Astrocyte of the cerebellum (primary cell): ENCODE measurements around the gene STRADB.
"Not testable (repeated sequence)": the region's sequence is repeated elsewhere in the genome, so short reads cannot be mapped to it uniquely, and the experiment has no call there.

ENCODE experiments used
- DNase-seq: peaks from one replicate; pipeline ENCODE4 v3.0.0-alpha.2; 2011; ENCODE audit warnings: low read depth
- H3K4me3 ChIP-seq: 2 replicates; pipeline ENCODE4 v1.5.1; 2011; ENCODE audit warnings: mild to moderate bottlenecking, low read depth, low read length, moderate library complexity
- in situ Hi-C: cut with HindIII; loops from 2 replicates; pipeline ENCODE4 v1.10.0; 2017; ENCODE audit warnings: low sequenced_read_pairs
- TF ChIP-seq, protein P1 (sequence below): IDR thresholded peaks from 2 replicates; pipeline ENCODE4 v1.5.1; 2012; ENCODE audit warnings: low read length, low read depth, moderate library complexity, mild to moderate bottlenecking; ENCODE audit errors: missing control alignments

STRADB gene

DNA sequence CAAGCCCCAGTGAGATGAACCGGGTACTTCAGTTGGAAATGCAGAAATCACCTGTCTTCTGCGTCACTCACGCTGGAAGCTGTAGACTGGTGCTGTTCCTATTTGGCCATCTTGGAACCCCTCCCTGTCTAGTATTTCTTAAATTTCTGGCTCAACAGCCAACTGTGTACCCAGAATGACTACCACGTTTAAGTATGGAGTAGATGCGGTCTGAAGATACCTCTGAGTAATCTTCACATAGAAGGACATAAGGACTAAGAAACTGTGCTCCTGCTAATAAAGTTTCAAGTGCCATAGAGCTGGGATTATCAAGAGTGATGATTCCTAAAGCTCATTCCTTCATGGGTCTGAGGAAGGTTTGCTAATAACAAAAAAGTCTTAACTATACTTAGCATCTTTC, 20.7 kb upstream of the STRADB start:
- TF ChIP-seq, protein P1, sequence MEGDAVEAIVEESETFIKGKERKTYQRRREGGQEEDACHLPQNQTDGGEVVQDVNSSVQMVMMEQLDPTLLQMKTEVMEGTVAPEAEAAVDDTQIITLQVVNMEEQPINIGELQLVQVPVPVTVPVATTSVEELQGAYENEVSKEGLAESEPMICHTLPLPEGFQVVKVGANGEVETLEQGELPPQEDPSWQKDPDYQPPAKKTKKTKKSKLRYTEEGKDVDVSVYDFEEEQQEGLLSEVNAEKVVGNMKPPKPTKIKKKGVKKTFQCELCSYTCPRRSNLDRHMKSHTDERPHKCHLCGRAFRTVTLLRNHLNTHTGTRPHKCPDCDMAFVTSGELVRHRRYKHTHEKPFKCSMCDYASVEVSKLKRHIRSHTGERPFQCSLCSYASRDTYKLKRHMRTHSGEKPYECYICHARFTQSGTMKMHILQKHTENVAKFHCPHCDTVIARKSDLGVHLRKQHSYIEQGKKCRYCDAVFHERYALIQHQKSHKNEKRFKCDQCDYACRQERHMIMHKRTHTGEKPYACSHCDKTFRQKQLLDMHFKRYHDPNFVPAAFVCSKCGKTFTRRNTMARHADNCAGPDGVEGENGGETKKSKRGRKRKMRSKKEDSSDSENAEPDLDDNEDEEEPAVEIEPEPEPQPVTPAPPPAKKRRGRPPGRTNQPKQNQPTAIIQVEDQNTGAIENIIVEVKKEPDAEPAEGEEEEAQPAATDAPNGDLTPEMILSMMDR, result no peak
- H3K4me3 ChIP-seq, result no peak overlapping the region
- no peak for DNase-seq
- in situ Hi-C loops, result no loop called here

DNA sequence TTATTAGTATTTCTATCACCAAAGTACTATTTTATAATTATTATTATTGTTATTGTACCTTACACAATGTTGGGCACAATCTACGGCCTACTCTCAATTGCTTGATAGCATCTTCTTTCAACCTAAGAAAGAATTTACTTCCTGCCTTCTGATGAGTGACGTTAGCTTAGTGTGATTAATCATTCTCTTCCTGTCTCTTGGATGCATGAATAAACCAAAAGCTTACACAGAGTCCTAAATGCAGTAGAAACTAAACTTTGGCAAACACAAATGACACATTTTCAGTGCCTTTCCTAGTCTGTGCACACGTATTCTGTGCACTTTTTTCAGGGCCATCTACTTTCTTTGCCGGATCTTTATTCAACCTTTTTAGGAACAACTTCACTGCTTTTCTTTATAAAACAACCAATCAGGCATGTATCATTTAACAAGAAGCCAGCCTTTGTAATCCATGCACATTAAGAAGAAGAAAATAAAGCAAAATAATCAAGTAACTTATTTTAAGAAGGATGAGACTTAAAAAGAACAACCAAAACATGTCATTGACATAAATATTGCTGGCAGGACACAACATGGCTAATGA, 19.4 kb upstream of the STRADB start:
- TF ChIP-seq, protein P1, result no peak
- no peak overlapping the region for H3K4me3 ChIP-seq
- no peak for DNase-seq
- in situ Hi-C loops, result no loop called here

DNA sequence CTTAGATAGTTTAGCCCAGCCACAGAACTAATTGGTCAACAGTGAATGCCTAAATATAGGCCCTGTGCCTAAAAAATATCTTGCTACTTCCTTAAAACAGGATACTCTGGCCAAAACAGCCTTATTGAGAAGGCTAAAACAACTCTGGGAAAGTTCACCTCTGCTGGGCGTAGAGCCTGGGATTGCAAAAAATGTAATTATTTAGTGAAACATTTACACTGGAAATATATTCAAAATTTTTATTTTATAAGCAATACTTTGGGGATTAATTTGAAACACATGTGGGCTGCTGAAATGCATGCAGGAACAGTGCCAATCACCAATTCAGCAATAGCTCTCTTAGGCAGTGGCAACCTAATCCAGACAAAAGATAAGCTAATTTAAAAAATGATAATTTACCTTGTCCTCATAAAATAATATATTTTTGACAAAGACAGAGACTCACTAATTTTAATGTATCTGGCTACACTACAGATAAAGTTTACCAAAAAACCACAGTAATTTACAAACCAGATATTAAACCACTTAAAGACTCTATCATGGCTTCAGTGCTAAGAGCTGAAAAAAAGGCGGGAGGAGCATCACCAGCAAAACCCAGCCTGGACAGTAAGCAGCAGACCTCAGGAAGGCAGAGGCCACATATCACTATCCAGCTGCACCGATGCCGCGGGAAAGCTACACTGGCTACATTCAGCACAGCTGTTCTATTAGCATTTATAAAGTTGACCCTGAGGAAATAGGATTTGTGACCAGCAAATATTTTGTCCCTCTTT, 18.7 kb upstream of the STRADB start:
- DNase-seq, result peak; percentile 62
- in situ Hi-C loops, result no loop called here
- no peak overlapping the region for H3K4me3 ChIP-seq
- TF ChIP-seq, protein P1, result no peak

DNA sequence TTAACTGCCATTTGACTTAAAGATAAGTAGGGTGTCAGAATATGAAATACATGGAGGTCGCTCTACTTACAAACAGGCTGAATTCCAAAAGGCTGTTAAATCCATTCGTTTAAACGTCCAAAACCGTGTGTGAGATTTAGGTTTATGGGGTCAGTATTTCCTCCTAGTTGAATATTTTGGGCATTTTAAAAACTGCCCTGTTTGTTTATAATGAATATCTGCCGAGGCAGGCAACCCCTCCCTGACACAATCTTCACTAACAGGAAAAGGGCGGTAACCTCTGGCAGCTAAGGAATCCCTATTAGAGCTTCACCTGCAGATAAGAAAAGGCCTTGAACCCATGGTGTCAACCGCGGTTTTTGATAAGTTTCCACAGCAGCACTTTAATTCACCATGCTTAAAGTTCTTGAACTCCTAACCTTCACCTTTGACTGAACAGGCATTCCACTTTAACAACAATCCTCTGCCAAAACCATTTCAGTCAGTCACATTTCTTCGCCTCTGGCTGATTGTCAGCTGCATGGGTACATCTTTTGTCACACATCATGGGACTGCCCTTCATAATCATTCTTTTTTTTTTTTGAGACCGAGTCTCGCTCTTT, 18.0 kb upstream of the STRADB start:
- no peak overlapping the region for H3K4me3 ChIP-seq
- TF ChIP-seq, protein P1, result no peak
- DNase-seq, result no peak
- in situ Hi-C loops, result no loop called here

DNA sequence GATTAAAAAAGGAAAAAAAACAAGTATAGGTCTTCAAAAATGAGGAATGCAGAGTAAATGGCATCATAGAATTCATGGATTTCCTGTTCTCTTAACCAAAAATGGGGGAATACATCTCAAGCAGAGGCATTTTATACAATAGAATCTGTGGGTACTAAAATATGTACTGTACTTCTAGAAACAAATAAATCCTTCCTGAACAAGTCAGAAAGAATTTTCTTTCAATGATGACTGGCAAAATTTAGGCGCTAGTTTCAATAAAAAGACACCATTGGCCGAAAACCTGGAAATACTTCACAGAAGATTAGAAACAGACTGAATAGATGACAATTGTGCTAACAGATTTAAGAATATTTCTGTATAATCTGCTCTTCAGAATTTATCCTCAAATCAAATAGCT, 15.4 kb upstream of the STRADB start:
- in situ Hi-C loops, result no loop called here
- DNase-seq, result no peak
- H3K4me3 ChIP-seq, result no peak overlapping the region
- TF ChIP-seq, protein P1, result no peak

DNA sequence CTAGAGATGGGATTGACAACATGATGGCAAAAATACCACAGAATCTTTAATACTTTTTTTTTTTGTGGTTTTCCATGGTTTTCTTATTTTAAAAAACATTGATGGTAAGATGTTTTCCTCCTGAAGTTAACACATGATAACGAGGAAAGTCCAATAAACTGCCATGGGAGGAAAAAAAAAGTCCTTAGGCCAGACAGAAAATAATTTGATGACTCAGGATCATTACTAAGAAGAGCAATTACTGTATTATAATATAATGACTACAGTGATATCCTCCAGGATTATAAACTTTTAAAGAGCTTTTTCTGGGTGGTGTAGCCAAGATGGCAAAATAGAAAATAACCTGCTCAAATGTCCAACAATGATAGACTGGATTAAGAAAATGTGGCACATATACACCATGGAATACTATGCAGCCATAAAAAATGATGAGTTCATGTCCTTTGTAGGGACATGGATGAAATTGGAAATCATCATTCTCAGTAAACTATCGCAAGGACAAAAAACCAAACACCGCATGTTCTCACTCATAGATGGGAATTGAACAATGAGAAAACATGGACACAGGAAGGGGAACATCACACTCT, 12.1 kb upstream of the STRADB start:
- H3K4me3 ChIP-seq, DNase-seq, in situ Hi-C loops: not testable (repeated sequence)

DNA sequence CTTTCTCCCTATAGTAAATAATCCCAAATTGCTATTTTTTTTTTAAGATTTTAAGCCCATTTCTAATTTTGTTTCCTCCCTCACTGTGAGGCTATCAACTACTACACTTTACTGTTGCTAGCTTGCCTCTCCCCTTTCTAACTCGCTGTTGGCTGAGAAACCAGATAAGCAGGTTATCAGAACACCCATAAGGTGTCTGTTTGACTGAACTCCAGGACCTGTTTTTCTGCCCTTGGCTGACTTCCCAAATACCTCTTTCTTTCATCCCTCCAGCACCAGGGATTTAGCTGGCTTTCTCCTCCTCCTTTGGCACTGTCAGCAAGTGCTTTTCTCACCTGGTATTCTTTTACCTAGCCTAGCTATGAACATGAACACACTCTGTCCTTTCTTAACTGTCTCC, 11.4 kb upstream of the STRADB start:
- in situ Hi-C loops, result no loop called here
- H3K4me3 ChIP-seq, result no peak overlapping the region
- TF ChIP-seq, protein P1, result no peak
- DNase-seq, result no peak
